Smooth muscle cell (in vitro differentiated cells): ENCODE results near the gene RB1. TPM values are rescaled to one million over a fixed set of nuclear protein-coding genes. Genes with fewer than 3 reads are reported as not detected.

Source experiments
- DNase-seq: peaks from one replicate; lab custom pipeline; 2025; ENCODE audit not compliant: unreplicated experiment; lab: John Stamatoyannopoulos, UW
- H2AFZ ChIP-seq: fragments of 200-600 bp; sonication (generic); 2 replicates; pipeline ENCODE4 v1.6.0; 2016; ENCODE audit warnings: antibody characterized with exemption, low read depth, mild to moderate bottlenecking
- H3F3A ChIP-seq: fragments of 200-600 bp; sonication (generic); 2 replicates; pipeline ENCODE4 v1.6.0; 2017; ENCODE audit warnings: antibody characterized with exemption, low read depth
- H3K27ac ChIP-seq: fragments of 200-600 bp; sonication (generic); 2 replicates; pipeline ENCODE4 v1.5.1; 2016; ENCODE audit warnings: low read depth, mild to moderate bottlenecking
- H3K27me3 ChIP-seq: fragments of 200-600 bp; sonication (generic); 2 replicates; pipeline ENCODE4 v1.6.1; 2016; ENCODE audit warnings: low read depth, mild to moderate bottlenecking
- H3K36me3 ChIP-seq: fragments of 200-600 bp; sonication (generic); 2 replicates; pipeline ENCODE4 v1.5.1; 2016; ENCODE audit warnings: low read depth
- H3K4me1 ChIP-seq: fragments of 200-600 bp; sonication (generic); 2 replicates; pipeline ENCODE4 v1.5.1; 2016; ENCODE audit warnings: low read depth
- H3K4me2 ChIP-seq: fragments of 200-600 bp; sonication (generic); 2 replicates; pipeline ENCODE4 v1.6.0; 2016; ENCODE audit warnings: mild to moderate bottlenecking
- H3K4me3 ChIP-seq: fragments of 200-600 bp; sonication (generic); 2 replicates; pipeline ENCODE4 v1.5.1; 2016; ENCODE audit warnings: mild to moderate bottlenecking
- H3K79me2 ChIP-seq: fragments of 200-600 bp; sonication (generic); 2 replicates; pipeline ENCODE4 v1.6.0; 2016; ENCODE audit warnings: low read depth, mild to moderate bottlenecking
- H3K9ac ChIP-seq: fragments of 200-600 bp; sonication (generic); 2 replicates; pipeline ENCODE4 v1.6.0; 2016; ENCODE audit warnings: low read depth
- H3K9me3 ChIP-seq: fragments of 200-600 bp; sonication (generic); replicated peaks from 2 replicates; pipeline ENCODE4 v1.5.1; 2016; ENCODE audit warnings: low read depth
- H4K20me1 ChIP-seq: fragments of 200-600 bp; sonication (generic); 2 replicates; pipeline ENCODE4 v1.6.0; 2016; ENCODE audit warnings: low read depth
- WGBS: methylation state at CpG from one replicate; pipeline ENCODE4 v1.1.7; 2016; ENCODE audit warnings: low lambda C conversion rate; 5-methylcytosine and 5-hydroxymethylcytosine counted together
- polyA plus RNA-seq: library from polyadenylated mRNA; unstranded; fragments of >200 nt; fragmentation: Nextera tagmentation; extraction: Ambion mirVana; gene quantifications from 2 replicates; pipeline ENCODE4 v1.2.1, GENCODE V29; 2016
- total RNA-seq: library from RNA; depleted of rRNA; stranded (reverse); fragments of >200 nt; gene quantifications from 2 replicates; pipeline ENCODE4 v1.2.3, GENCODE V29; 2014
- TF ChIP-seq, protein P1 (sequence below): fragments of 200-600 bp; sonication (generic); IDR thresholded peaks from 2 replicates; pipeline ENCODE4 v1.5.1; 2017; ENCODE audit warnings: borderline replicate concordance, mild to moderate bottlenecking, antibody characterized with exemption; ENCODE audit not compliant: insufficient read depth, poor library complexity, severe bottlenecking

RB1 gene
- total and polyA plus RNA-seq, 2 experiments from 2014 or later = 12.5 to 40.2 TPM

DNA sequence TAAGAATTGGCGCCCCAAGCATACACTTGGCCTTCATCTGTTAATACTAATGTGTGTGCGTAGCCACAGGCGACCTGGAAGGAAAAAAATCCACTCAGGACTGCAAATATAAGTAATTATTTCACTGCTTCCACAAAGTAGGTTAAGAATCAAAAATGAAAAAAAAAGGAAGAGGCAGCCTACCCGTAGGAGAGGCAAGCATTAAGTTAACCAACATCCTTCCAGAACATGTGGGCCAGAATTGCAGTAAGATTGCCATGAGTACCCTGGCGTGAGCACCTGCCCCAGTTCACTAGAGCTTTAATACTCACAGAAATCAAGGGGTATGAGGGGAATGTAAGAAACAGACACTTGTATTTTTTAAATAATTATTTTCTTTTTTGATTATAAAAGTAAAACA lies 207.1 kb downstream of the RB1 start:
- Histone ChIP-seq H3K36me3 (no peaks in the 10 kb centered on the region), H3K27ac (no peak overlapping the region), H3K4me2 (no peak overlapping the region), H2AFZ (no peak overlapping the region), H3K4me1 (no peaks in the 10 kb centered on the region), H4K20me1 (no peaks in the 10 kb centered on the region), H3K27me3 (no peaks in the 10 kb centered on the region), H3K4me3 (no peak overlapping the region), H3K79me2 (no peaks in the 10 kb centered on the region), H3K9me3 (no peaks in the 10 kb centered on the region), H3F3A (no peaks in the 10 kb centered on the region), H3K9ac (no peak overlapping the region)
- WGBS = 94% methylated on average over 5 of the region's 5 CpGs
- DNase-seq = no peak
- TF ChIP-seq, protein P1, sequence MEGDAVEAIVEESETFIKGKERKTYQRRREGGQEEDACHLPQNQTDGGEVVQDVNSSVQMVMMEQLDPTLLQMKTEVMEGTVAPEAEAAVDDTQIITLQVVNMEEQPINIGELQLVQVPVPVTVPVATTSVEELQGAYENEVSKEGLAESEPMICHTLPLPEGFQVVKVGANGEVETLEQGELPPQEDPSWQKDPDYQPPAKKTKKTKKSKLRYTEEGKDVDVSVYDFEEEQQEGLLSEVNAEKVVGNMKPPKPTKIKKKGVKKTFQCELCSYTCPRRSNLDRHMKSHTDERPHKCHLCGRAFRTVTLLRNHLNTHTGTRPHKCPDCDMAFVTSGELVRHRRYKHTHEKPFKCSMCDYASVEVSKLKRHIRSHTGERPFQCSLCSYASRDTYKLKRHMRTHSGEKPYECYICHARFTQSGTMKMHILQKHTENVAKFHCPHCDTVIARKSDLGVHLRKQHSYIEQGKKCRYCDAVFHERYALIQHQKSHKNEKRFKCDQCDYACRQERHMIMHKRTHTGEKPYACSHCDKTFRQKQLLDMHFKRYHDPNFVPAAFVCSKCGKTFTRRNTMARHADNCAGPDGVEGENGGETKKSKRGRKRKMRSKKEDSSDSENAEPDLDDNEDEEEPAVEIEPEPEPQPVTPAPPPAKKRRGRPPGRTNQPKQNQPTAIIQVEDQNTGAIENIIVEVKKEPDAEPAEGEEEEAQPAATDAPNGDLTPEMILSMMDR = no peak

DNA sequence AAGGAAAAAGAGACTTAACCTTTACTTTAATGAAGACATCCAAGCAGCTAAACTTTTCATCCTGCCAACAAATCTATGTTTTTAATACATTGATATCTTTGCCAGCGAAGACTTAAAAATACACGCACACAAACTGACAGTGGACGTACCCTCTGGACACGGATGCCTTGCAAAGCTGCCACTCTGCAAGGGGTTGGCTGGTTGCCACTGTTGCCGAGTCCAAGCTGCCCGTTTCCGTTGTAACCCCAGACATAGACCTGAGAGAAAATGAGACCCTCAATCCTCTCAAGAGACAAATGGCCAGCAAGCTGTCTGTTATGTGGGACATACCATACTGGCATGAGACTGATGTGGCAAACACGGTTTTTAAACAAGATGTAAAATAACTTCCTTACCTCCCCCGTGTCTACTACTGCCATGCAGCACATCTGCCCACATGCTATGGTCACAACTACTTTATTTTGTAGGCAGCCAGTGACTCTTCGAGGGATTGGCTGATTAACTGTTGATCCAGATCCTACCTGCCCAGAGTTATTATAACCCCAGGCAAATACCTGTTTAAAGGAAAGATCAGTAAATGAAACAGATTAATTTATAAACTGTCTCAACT lies 208.2 kb downstream of the RB1 start:
- Histone ChIP-seq H3K4me3 (no peak overlapping the region), H3K27ac (no peak overlapping the region), H3K4me1 (no peaks in the 10 kb centered on the region), H3K9ac (no peak overlapping the region), H3F3A (no peaks in the 10 kb centered on the region), H4K20me1 (no peaks in the 10 kb centered on the region), H3K27me3 (no peaks in the 10 kb centered on the region), H3K36me3 (no peaks in the 10 kb centered on the region), H3K9me3 (no peaks in the 10 kb centered on the region), H3K4me2 (no peak overlapping the region), H3K79me2 (no peaks in the 10 kb centered on the region), H2AFZ (no peak overlapping the region)
- 97% methylated on average over 10 of the region's 10 CpGs for WGBS
- TF ChIP-seq, protein P1 = no peak
- no peak for DNase-seq

GRCh38 chr13:48514793-48515192 lies 211.2 kb downstream of the RB1 start:
- TF ChIP-seq, protein P1 = no peak
- WGBS = 99% methylated on average over 4 of the region's 4 CpGs
- Histone ChIP-seq H3F3A (no peaks in the 10 kb centered on the region), H3K9me3 (no peaks in the 10 kb centered on the region), H3K36me3 (no peaks in the 10 kb centered on the region), H3K4me3 (no peak overlapping the region), H3K27ac (no peak overlapping the region), H3K9ac (no peak overlapping the region), H3K4me1 (no peaks in the 10 kb centered on the region), H2AFZ (no peak overlapping the region), H3K4me2 (no peak overlapping the region), H3K27me3 (no peaks in the 10 kb centered on the region), H3K79me2 (no peaks in the 10 kb centered on the region), H4K20me1 (no peaks in the 10 kb centered on the region)
- DNase-seq = no peak

GRCh38 chr13:48515732-48516131 lies 212.2 kb downstream of the RB1 start:
- TF ChIP-seq, protein P1 = no peak
- Histone ChIP-seq H3K79me2 (no peaks in the 10 kb centered on the region), H3K9ac (no peak overlapping the region), H3K9me3 (no peaks in the 10 kb centered on the region), H3K36me3 (no peaks in the 10 kb centered on the region), H3K4me3 (no peak overlapping the region), H3K27ac (no peak overlapping the region), H3K4me2 (no peak overlapping the region), H2AFZ (no peak overlapping the region), H3K4me1 (no peaks in the 10 kb centered on the region), H3F3A (no peaks in the 10 kb centered on the region), H3K27me3 (no peaks in the 10 kb centered on the region), H4K20me1 (no peaks in the 10 kb centered on the region)
- DNase-seq = no peak
- 92% methylated on average over 6 of the region's 6 CpGs for WGBS
